Measurements from ENCODE around the gene TRIM54.
"Not testable (repeated sequence)": the region's sequence is repeated elsewhere in the genome, so short reads cannot be mapped to it uniquely, and the experiment has no call there.

The TRIM54 gene

DNA sequence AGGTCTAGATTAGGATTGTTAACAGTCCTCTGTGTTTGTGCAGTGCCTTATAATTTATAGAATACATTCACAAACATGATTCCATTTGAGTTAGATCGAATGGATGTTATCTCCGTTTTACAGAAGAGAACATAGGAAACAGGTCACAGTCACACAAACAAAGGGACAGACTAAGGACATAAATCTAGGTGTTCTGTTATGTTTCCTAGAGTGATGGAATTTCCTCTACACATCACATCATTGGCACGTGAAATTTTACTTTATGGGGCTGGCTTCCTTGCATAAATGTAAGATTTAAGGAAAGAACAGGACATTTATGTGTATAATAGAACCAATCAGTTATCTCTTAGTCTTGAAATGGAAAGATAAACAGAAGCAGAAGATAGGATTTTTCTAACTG lies 6.4 kb downstream of the TRIM54 start:
- no peak for DNase-seq

DNA sequence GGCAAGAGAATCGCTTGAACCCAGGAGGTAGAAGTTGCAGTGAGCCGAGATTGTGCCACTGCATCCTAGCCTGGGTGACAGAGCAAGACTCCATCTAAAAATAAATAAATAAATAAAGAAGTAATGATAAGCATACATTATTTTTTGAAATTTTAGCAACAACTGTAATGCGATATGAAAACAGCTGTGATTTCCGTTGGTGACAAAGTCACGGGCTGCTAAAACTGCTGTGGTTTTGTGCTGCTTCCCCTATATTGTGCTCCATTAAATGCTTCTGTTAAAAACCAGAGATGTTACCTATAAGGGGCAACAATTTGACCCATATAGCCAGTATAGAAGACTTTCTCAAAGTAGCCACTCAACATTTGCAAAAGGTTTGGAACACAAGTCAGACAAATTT lies 8.3 kb downstream of the TRIM54 start:
- no peak for DNase-seq

DNA sequence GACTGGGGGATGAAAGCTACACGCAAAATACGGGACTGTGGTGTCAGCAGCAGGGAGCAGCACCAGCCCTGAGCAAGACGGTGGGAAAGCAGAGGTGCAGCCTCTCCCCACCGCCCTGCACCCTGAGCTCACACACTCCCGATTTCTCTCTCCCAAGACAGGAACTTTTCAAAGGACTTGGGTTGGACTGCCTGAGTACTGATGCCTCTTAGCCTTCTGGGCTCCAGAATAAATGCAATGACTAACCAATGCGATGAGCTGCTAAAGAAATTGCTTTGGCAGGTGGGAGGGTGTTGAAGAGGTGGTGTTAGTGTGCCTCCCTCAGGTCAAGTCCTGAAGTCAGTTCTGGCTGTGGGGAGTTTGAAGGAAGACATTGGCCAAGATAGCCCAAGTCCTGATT lies 9.6 kb downstream of the TRIM54 start:
- DNase-seq = no peak

DNA sequence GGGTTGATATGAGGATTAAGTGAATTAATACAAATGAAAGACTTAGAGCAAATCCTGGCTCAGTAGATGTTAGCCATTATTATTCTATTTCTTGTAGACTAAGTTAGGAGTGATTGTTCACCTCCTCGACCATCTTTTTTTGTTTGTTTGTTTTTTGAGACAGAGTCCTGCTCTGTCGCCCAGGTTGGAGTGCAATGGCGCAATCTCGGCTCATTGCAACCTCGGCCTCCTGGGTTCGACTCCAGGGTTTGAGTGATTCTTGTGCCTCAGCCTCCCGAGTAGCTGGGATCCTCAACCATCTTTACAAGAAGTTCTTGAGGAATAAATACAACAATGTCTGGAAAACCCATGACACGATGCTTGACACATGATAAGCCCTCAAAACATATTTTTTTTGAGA lies 12.7 kb downstream of the TRIM54 start:
- no peak for DNase-seq

DNA sequence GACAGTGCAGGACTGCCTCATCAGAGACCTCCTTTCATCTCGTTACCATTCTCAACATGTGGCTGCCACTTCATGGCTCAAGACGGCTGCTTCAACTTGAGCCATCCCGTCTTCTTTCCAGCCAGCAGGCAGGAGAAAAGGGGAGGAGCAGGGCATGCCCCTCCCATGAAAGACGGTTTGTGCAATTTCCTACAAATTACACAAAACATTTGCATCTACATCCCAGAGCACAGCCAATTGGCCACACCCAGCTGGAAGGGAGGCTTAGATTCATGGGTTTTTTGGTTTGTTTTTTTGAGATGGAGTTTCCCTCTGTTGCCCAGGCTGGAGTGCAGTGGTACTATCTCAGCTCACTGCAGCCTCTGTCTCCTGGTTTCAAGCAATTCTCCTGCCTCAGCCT lies 14.3 kb downstream of the TRIM54 start:
- no peak for DNase-seq

DNA sequence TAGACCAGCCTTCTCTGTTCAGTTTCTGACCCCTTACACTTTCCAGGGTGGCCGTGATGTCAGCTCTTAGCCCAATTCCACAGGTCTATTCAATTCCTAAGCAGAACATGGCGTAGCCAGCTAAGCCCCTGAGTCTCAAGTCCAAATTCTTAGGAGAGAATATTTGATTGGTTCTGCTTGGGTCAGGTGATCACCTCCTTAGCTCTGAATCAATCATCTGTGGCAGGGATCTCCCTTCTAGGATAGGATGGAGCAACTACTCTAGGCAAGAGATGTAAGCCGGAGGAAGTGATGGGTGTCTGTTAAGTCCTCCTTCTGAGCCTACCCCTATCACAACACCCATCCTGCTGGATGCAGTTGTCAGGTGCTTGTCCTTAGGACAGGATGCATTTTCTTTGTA lies 15.0 kb downstream of the TRIM54 start:
- DNase-seq = no peak

DNA sequence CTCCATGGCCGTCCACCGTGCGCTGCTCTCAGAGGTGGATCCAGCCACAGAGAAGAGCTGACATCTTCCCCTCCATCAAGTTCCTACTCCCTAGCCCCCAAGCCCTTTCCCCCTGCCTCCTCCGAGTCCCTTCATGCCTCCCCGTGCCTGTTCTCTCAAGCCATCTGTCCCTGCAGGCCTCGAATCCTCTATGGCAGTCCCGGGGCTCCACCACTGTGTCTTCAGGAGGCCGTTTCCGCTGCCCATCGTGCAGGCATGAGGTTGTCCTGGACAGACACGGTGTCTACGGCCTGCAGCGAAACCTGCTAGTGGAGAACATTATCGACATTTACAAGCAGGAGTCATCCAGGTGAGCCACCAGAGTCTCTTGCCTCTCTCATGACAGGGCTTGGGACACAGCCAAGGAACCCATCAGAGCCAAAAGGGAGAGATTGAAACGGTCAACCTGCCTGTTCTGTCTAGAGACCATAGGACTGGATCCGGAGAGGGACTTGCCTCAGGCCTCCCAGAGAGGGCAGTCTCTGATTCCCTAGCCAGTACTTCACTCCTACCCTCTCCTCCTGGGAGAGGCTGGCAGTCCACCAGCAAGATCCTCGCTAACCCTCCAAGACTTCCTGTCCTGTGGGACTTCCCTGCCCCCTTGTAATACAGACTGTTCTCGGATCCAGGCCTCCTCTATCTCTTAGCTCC lies 16.3 kb downstream of the TRIM54 start:
- DNase-seq = no peak

DNA sequence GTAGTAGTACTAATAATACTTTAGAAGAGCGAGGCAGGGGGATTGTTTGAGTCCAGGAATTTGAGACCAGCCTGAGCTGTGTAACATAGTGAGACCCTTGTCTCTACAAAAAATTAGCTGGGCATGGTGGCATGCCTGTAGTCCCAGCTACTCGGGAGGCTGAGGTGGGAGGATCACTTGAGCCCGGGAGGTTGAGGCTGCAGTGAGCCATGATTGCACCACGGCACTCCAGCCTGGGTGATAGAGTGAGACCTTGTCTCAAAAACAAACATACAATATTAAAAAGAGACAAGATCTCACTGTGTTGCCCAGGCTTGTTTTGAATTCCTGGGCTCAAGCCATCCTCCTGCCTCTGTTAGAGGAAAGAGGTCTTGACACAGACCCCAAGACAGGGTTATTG lies 18.4 kb downstream of the TRIM54 start:
- not testable (repeated sequence) for DNase-seq

DNA sequence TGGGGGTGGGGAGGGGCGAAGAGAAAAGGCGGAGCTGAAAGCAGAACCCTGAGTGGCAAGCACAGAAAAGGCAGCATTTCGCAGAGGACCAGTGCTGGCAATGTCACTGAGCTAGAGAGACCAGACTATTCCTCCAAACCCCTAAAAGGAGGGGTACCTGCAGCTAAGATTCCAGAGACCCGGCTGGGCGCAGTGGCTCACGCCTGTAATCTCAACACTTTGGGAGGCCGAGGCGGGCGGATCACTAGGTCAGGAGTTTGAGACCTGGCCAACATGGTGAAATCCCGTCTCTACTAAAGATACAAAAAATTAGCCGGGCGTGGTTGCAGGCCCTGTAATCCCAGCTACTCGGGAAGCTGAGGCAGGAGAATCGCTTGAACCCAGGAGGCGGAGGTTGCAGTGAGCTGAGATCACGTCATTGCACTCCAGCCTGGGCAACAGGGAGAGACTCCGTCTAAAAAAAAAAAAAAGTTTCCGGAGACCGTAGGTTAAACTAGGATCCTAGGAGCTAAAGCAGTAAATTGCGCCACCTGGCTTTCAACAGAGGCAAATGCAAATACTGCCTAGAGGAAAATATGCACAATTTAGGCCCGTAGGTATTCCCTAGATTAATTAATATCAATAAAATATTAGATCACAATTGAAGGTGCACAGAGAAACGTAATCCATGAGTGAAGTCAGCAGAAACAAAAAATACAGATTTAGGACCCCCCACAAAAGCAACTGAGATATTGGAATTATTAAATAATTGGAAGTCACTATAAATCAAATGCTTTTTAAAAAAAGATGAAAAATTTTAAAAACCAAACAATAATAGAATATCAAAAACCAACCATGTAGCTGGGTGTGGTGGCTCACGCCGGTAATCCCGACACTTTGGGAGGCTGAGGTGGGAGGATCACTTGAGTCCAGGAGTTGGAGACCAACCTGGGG lies 21.1 kb downstream of the TRIM54 start:
- DNase-seq = peak; percentile 57

DNA sequence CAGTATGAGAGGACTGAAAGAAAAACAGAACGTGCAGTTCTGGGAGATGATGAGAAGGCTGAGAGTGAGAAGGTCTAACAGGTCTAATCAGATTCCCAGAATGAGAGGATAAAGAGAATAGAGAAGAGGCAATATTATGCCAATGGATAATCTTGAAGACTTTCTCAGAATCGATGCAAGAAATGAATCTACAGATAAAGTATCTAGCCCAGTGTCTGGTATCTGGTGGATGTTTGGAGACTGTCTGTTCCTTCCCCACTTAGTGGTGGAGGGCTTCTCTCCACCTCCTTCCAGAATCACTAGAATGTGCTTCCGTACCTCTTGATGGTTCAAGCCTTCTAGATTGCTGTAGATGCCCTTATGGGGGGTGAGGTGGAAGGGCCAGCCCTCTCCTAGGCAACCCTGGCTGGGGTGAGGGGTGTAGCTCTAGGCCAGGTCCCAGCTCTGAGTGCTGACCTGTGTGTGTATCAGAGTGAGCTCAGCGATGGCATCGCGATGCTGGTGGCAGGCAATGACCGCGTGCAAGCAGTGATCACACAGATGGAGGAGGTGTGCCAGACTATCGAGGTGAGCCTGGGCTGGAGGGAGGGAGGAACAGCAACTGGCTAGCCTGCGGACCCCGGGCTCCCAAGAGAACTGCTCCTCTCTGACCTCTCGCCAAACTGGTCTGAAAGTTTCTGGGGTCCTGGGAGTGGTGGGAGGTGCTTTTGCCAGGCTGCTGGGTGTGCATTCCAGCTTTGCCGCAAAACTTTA lies 22.4 kb downstream of the TRIM54 start:
- DNase-seq = no peak

DNA sequence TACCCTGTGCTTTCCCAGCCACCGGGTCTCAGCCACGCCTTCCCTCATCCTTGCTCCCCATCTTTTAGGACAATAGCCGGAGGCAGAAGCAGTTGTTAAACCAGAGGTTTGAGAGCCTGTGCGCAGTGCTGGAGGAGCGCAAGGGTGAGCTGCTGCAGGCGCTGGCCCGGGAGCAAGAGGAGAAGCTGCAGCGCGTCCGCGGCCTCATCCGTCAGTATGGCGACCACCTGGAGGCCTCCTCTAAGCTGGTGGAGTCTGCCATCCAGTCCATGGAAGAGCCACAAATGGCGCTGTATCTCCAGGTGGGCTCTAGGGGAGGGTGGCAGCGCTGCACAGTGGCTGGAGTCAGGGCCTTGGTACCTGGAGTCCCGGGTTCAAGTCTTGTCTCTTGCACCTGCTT lies 23.3 kb downstream of the TRIM54 start:
- no peak for DNase-seq

DNA sequence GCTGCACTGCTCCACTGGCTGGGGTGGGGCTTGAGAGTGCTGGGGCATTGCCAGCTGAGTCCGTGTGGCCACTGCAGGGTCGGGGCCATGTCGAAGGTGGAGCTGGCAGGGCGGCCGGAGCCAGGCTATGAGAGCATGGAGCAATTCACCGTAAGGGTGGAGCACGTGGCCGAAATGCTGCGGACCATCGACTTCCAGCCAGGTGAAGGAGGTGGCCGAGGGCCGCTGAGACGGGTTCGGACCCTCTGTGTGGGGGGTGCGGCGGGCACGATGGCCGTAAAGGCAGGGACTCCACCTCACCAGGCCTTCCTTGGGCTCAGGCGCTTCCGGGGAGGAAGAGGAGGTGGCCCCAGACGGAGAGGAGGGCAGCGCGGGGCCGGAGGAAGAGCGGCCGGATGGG lies 23.9 kb downstream of the TRIM54 start:
- no peak for DNase-seq

DNA sequence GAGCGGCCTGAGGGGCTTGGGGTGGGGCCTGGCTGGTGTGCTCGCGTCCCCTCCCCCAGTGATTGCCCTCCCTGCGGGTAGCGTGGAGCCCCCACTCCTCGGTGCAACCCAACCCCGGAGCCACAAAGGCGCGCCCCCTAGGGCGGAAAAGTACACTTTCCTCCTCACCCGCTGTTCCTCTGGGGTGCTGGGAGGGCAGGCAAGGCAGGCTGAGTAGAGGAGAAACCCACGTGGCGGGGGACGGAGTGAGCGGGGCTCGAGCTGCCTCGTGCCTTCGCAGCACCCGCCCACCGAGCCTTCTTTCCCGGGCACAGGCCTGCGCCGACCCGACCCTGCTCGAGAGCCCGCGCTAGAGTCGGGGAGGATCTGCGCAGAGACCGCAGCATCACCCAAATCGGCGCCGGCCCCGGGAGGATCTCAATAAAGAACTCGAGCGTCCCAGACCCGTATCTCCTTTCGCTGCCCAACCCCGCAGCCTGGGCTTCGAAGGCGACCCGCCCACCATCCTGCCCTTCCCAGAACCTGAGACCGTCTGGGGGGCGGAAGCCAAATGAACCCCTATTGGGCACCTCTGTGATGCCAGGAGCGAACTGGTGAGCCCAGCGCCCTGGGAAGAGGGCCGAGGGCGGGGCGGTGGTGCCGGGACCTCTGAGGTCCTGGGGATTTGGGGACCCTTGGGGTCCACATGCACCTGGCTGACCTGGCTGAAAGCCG lies 24.5 kb downstream of the TRIM54 start:
- DNase-seq = no peak

DNA sequence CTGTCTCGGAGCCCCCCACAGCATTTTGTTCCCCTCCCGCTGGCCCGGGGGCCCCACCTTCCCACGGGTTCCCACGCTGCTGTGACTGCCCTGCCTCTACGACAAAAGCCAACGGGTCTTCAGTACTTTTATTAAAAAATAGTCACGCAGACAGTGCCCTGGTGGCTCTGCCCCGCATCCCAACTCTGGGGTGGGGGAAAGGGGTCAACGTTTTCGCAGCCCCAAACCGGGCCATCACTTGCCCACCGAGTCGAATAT lies 25.0 kb downstream of the TRIM54 start:
- DNase-seq = no peak

DNA sequence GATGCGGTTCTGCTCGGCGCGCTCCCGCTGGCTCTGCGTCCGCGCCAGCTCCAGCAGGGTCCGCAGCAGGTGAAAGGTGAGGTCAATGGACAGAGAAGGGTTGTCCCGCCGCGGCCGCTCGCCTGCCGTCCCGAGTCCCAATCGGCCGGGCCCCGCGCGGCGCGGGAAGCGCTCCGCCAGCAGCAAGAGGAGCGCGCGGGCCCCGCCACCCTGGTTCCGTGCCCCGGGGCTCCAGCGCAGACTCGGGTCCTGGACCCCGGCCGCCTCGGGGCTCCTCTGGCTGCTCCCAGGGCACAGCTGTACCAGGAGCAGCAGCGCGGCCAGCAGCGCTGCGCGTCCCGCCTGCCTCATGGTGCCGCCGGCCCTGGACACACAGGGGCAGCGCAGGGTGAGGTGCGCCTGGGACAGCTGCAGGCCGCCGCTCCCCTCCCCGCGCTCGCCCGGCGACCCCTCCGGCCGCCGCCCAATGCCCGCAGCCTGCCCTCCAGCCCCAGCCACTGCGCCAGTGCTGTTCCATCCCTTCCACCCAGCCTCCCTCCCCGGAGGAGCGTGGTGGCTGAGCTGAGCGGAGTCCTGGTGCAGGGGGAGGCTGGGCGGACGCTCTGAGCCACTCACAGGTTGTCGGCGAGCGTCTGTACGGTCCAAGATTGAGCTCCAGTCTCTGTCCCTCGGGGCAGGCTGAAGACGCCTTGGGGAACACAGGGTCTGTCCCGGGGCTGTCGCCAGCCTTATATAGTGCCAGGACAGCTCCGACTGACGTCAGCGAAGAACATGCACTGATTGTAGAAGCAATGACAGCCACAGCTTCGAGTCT lies 25.5 kb downstream of the TRIM54 start:
- no peak for DNase-seq

DNA sequence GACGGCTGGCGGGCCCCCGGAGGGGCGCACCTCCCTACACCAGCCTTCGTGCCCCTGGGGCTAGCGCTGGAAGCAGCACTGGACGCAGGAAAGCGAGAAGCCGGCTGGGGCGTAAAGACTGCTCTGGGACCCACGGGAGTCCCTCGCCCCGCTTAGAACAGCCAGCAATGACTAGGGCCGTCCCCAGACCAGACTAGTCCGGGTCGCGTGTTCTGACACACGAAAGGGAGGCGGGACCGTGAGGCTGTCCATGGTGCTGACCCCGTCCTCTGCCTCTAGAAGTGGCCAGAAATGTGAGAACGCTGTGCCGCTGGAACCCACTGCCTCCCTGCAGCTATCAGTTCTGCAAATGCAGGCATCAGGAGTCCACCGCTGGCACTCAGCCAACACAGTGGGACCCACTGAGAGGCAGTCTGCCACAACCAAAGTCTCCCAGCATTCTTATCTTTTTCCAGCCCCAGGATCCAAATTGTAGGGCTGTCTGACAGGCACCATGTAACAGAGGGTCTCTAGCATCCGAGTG lies 26.2 kb downstream of the TRIM54 start, which contains the start of gene UCN:
Gene UCN (minus strand): TSS at position 87 of the 523 bp plus-strand sequence. CDS start 550 bp downstream, outside the sequence.
- peak; percentile 59 for DNase-seq

DNA sequence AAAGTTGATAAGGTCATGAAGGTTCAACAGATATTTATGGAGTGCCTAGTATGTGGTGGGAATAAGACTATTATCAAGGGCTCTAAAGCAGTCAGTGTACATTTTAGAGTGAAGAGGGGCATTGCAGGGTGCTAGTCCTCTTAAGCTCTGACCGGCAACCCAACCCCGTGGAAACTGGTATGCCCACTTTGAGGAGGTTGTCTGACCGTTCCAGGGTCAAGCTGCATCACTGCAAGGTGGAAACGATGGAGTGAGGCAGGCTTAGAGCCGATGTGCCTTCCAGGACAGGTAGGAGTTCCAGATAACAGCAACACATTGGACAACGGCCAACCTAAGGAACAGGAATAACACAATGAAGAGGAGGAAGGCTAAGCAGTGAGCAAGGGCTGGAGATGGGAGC lies 27.4 kb downstream of the TRIM54 start:
- no peak for DNase-seq

DNA sequence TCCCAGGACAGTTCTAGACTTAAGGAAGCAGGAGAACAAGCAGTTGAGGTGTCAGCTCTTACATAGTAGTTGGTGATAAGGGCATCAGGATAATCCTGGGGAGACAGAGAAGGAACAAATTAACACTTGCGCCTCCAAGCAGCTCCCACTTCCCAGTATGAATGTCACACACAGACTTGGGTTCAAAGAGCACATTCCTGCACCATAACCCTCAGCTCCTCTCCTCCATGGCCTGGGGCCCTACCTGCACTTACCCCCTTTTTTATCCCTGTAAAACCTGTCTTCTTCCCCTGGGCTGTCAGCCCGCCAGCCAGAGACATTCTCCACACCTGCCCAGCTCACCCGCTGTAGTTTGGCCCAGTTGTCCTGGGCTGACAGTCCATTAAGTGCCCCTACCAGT lies 29.9 kb downstream of the TRIM54 start:
- DNase-seq = no peak

DNA sequence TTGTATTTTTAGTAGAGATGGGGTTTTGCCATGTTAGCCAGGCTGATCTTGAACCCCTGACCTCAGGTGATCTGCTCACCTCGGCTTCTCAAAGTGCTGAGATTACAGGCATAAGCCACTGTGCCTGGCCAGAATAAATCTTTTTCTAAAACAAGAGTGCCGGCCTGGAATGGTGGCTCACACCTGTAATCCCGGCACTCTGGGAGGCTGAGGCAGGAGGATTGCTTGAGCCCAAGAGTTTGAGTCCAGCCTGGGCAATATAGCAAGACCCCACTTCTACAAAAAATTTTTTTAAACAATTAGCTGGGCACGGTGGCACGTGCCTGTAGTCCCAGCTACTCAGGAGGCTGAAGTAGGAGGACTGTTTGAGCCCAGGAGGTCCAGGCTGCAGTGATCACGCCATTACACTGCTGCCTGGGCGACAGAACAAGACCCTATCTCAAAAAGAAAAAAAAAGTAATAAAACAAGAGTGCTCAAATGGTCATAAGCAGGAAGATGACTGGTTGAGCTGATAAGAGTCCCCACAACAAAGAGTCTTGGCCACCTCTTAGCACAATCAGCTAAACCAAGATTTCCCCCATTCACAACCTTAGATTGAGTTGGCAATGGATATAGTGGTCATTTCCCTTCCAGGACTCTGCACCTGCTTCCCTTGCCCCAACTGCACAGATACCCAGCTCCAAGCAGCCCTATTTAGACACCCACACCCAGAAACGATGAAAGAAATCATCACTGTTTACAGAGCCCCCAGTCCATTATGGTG lies 31.8 kb downstream of the TRIM54 start:
- DNase-seq = no peak

DNA sequence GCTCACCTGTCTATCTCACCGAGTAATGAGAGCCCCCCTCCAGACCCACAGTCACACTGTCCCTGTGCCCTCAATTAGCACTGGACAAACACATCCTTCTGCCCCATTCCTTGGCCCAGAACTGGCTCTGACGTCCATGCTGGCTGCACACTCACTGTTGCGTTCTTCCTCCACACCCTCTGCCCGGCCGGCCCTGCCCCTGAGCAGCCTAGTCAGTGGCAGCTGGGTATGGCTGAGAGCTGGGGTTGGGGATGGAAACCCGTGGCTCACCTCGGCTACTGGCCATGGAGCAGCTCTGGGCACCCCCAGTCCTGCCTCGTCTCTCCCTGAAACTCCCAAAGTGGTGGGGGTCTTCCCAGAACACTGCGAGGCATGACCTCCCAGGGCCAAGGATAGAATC lies 32.5 kb downstream of the TRIM54 start:
- no peak for DNase-seq

DNA sequence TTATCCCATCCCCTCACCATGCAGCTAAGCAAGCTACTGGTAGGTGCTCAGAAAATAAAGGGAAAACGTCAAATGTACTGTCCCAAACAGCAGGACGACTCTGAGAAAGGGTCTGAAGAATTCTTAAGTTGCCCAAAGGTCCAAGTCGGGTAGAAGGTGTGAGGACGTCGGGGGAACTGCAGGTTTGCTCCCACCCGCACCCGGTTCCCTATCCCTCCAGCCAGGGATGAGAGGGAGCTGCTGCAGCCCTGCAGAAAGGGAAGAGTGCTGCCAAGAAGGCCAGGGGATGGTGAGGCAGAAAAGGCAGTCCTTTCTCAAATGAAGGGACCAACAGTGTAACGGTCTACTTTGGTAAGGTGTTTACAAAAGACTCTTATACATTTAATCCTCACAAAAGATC lies 32.9 kb downstream of the TRIM54 start:
- no peak for DNase-seq

Measured in DMS 273 treated with DMSO at 0.1 percent for 48 hours (cell line).